ENCODE measurements around the gene CTSS. TPM values are rescaled to one million over a fixed set of nuclear protein-coding genes. Genes with fewer than 3 reads are reported as not detected.
"Not testable (repeated sequence)": the region's sequence is repeated elsewhere in the genome, so short reads cannot be mapped to it uniquely, and the experiment has no call there.

CTSS gene
- total RNA-seq, 3 donors from 2014 or later (not counting 1 experiment from before 2014, with no cell fraction given) = 169 to 245 (median 229) TPM

DNA sequence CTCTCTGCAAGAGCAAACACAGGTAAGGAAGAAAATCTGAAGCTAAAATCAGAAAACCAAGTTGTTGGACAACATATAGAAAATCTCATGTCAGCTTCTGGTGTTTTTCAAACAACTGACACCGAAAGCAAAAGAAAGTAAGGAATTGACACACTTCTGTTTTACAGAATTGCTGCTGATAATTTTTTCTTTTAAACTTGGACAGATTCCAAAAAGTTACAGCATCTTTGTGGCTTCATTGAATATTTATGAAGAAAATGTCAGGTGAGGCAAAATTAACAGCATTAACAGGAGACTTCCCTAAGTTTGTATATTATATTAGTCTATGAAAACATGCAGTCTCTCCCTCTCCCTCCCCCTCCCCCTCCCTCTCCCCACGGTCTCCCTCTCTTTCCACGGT lies 14.9 kb upstream of the CTSS start:
- no peaks in the 10 kb centered on the region for H3K36me3 ChIP-seq (ENCODE audit: control insufficient read depth, insufficient read depth, low read length)
- intact Hi-C loops (cut with micrococcal nuclease) = no loop called here
- H3K4me1 ChIP-seq (ENCODE audit: control insufficient read depth, insufficient read depth, low read length) = no peaks in the 10 kb centered on the region
- H3K4me1 Mint-ChIP-seq = peaks cover 5% of the 10 kb centered on the region in 2 donors
- TF ChIP-seq, protein P1, sequence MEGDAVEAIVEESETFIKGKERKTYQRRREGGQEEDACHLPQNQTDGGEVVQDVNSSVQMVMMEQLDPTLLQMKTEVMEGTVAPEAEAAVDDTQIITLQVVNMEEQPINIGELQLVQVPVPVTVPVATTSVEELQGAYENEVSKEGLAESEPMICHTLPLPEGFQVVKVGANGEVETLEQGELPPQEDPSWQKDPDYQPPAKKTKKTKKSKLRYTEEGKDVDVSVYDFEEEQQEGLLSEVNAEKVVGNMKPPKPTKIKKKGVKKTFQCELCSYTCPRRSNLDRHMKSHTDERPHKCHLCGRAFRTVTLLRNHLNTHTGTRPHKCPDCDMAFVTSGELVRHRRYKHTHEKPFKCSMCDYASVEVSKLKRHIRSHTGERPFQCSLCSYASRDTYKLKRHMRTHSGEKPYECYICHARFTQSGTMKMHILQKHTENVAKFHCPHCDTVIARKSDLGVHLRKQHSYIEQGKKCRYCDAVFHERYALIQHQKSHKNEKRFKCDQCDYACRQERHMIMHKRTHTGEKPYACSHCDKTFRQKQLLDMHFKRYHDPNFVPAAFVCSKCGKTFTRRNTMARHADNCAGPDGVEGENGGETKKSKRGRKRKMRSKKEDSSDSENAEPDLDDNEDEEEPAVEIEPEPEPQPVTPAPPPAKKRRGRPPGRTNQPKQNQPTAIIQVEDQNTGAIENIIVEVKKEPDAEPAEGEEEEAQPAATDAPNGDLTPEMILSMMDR (IDR thresholded peaks at IDR 0.05) = no peak
- H3K4me3 Mint-ChIP-seq = no peak overlapping the region
- H3K27ac Mint-ChIP-seq = no peak overlapping the region
- no peaks in the 10 kb centered on the region for H3K27me3 Mint-ChIP-seq (ENCODE audit: low read depth in 2 of 2)
- no peaks in the 10 kb centered on the region for H3K9me3 ChIP-seq (ENCODE audit: control insufficient read depth, insufficient read depth, low read length)
- no peak for DNase-seq
- 86% methylated on average over 1 of the region's 3 CpGs for WGBS (ENCODE audit: insufficient coverage)
- H3K27ac ChIP-seq (ENCODE audit: low read length) = no peak overlapping the region
- no peaks in the 10 kb centered on the region for H3K27me3 ChIP-seq (ENCODE audit: control insufficient read depth, insufficient read depth, low read length)
- ATAC-seq = no peak
- no peaks in the 10 kb centered on the region for H3K36me3 Mint-ChIP-seq
- no peak overlapping the region for H3K4me3 ChIP-seq (ENCODE audit: low read length)
- no peaks in the 10 kb centered on the region for H3K9me3 Mint-ChIP-seq

DNA sequence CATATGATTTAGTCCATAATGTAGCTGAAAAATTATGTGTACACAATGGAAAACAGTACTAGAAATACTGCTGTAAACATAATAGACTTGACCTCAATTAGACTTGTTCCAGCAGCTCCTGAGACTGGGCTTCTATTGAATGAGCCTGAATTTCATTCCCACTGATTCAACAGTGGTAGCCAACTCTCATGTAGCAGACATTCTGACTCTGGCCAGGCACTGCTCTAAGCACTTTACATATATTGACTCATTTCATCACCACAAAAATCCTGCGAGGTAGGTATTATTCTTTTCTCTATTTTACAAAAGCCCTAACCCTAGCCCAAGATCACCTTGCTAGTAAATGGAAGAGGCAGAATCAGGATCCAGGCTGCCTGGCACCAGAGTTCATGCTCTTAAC lies 12.8 kb upstream of the CTSS start:
- Mint-ChIP-seq H3K36me3 (no peaks in the 10 kb centered on the region), H3K9me3 (no peaks in the 10 kb centered on the region), H3K4me1 (peaks cover 5% of the 10 kb centered on the region in 2 donors), H3K4me3 (no peak overlapping the region), H3K27me3 (ENCODE audit: low read depth in 2 of 2) (no peaks in the 10 kb centered on the region), H3K27ac (no peak overlapping the region)
- Histone ChIP-seq H3K9me3 (ENCODE audit: control insufficient read depth, insufficient read depth, low read length) (no peaks in the 10 kb centered on the region), H3K27ac (ENCODE audit: low read length) (no peak overlapping the region), H3K36me3 (ENCODE audit: control insufficient read depth, insufficient read depth, low read length) (no peaks in the 10 kb centered on the region), H3K27me3 (ENCODE audit: control insufficient read depth, insufficient read depth, low read length) (no peaks in the 10 kb centered on the region), H3K4me3 (ENCODE audit: low read length) (no peak overlapping the region), H3K4me1 (ENCODE audit: control insufficient read depth, insufficient read depth, low read length) (no peaks in the 10 kb centered on the region)
- TF ChIP-seq, protein P1 (IDR thresholded peaks at IDR 0.05) = no peak
- intact Hi-C loops (cut with micrococcal nuclease) = no loop called here
- no peak for ATAC-seq
- WGBS (ENCODE audit: insufficient coverage) = no CpG with 5 or more reads among the region's 1 CpG
- DNase-seq = no peak

DNA sequence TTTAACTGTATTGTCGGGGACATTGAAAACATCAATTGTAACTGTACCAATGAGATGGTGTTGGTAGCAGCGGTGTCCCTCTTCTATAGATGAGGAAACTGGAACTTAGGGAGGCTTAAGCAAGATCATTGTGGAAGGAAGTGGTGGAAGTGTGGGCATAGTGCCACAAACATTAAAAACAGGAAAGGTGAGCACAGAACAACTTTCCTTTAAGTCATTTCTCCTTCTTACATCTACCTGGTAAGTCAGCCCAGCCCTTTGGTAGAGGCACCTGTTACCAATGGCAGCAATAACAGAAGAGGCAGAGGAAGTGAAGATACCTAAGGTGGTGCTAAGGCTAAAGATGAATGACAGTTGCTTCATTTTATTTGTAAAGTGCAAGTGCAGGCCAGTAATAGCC lies 12.0 kb upstream of the CTSS start:
- peaks cover 5% of the 10 kb centered on the region in 2 donors for H3K4me1 Mint-ChIP-seq
- Histone ChIP-seq H3K36me3 (ENCODE audit: control insufficient read depth, insufficient read depth, low read length) (no peaks in the 10 kb centered on the region), H3K9me3 (ENCODE audit: control insufficient read depth, insufficient read depth, low read length) (no peaks in the 10 kb centered on the region), H3K4me3 (ENCODE audit: low read length) (no peak overlapping the region), H3K4me1 (ENCODE audit: control insufficient read depth, insufficient read depth, low read length) (no peaks in the 10 kb centered on the region), H3K27me3 (ENCODE audit: control insufficient read depth, insufficient read depth, low read length) (no peaks in the 10 kb centered on the region), H3K27ac (ENCODE audit: low read length) (no peak overlapping the region)
- TF ChIP-seq, protein P1 (IDR thresholded peaks at IDR 0.05) = no peak
- H3K27me3 Mint-ChIP-seq (ENCODE audit: low read depth in 2 of 2) = no peaks in the 10 kb centered on the region
- no peak overlapping the region for H3K27ac Mint-ChIP-seq
- H3K9me3 Mint-ChIP-seq = no peaks in the 10 kb centered on the region
- H3K4me3 Mint-ChIP-seq = no peak overlapping the region
- ATAC-seq (no peak), DNase-seq (no peak)
- intact Hi-C loops (cut with micrococcal nuclease) = no loop called here
- WGBS (ENCODE audit: insufficient coverage) = 65% methylated on average over 2 of the region's 2 CpGs
- no peaks in the 10 kb centered on the region for H3K36me3 Mint-ChIP-seq

DNA sequence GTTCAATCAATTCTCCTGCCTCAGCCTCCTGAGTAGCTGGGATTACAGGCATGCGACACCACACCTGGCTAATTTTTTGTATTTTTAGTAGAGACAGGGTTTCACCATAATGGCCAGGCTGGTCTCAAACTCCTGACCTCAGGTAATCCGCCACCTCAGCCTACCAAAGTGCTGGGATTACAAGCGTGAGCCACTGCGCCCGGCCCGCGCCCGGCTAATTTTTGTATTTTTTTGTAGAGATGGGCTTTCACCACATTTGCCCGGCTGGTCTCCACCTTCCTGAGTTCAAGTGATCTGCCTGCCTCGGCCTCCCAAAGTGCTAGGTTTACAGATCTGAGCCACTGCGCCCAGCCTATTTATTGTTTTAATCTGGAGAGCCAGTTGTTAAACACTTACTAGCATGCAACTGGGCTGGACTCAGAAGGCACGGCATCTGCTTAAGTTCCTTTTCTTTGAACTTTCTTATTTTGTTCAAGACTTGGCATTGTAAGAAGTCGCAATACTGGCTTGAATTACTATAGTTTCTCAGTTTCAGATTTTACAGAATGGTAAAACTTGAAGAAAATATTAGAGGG lies 10.4 kb upstream of the CTSS start:
- H3K27me3 Mint-ChIP-seq (ENCODE audit: low read depth in 2 of 2); H3K36me3 ChIP-seq (ENCODE audit: control insufficient read depth, insufficient read depth, low read length); intact Hi-C loops (cut with micrococcal nuclease); H3K36me3 Mint-ChIP-seq; H3K9me3 ChIP-seq (ENCODE audit: control insufficient read depth, insufficient read depth, low read length); H3K27ac Mint-ChIP-seq; DNase-seq; H3K4me3 ChIP-seq (ENCODE audit: low read length); H3K4me1 ChIP-seq (ENCODE audit: control insufficient read depth, insufficient read depth, low read length); H3K4me3 Mint-ChIP-seq; H3K27ac ChIP-seq (ENCODE audit: low read length); ATAC-seq; H3K9me3 Mint-ChIP-seq; H3K27me3 ChIP-seq (ENCODE audit: control insufficient read depth, insufficient read depth, low read length): not testable (repeated sequence)
- 94% methylated on average over 12 of the region's 13 CpGs for WGBS (ENCODE audit: insufficient coverage)
- H3K4me1 Mint-ChIP-seq = peaks cover 16% of the 10 kb centered on the region in 2 donors
